Sigmoid colon (tissue), 7 donors: Measurements from ENCODE around the gene PSME1. TPM values are rescaled to one million over a fixed set of nuclear protein-coding genes. Genes with fewer than 3 reads are reported as not detected.

Source experiments
- DNase-seq: peaks from one replicate; pipeline ENCODE4 v3.0.0-alpha.2; 2019
- H3K27ac ChIP-seq, 4 donors: fragments of 200-600 bp; sonication (generic); one replicate each; pipeline ENCODE4 v1.5.1; 2016 to 2019; ENCODE audit warnings: mild to moderate bottlenecking in 1 of 4
- H3K27me3 ChIP-seq, 3 donors: fragments of 200-600 bp; sonication (generic); one replicate each; pipeline ENCODE4 v1.5.1; 2019; ENCODE audit warnings: mild to moderate bottlenecking in 1 of 3
- H3K36me3 ChIP-seq, 4 donors: fragments of 200-600 bp; sonication (generic); one replicate each; pipeline ENCODE4 v1.5.1; 2016 to 2019
- H3K4me1 ChIP-seq, 4 donors: fragments of 200-600 bp; sonication (generic); one replicate each; pipeline ENCODE4 v1.5.1; 2017 to 2019
- H3K4me3 ChIP-seq, 4 donors: fragments of 200-600 bp; sonication (generic); one replicate each; pipeline ENCODE4 v1.5.1; 2017 to 2019; ENCODE audit warnings: mild to moderate bottlenecking in 2 of 4, moderate library complexity in 1 of 4
- H3K9me3 ChIP-seq, 4 donors: fragments of 200-600 bp in 3 of 4; sonication (generic) in 3 of 4; one replicate each; pipeline versions ENCODE4 v1.5.1 to v1.6.1; 2013 to 2019
- EP300 ChIP-seq, 4 donors: sonication (generic); formaldehyde crosslinking; IDR thresholded peaks; one replicate each; pipeline ENCODE4 v1.6.1; 2017; ENCODE audit warnings: antibody characterized with exemption in 4 of 4
- POLR2A ChIP-seq, 2 donors: fragments of 450-650 bp; IDR thresholded peaks; one replicate each; pipeline ENCODE4 v1.6.1; 2016; ENCODE audit warnings: antibody characterized with exemption in 2 of 2, mild to moderate bottlenecking in 2 of 2, moderate library complexity in 2 of 2
- POLR2AphosphoS5 ChIP-seq, 4 donors: sonication (generic); formaldehyde crosslinking; IDR thresholded peaks; one replicate each; pipeline ENCODE4 v1.6.1; 2017; ENCODE audit warnings: antibody characterized with exemption in 4 of 4
- WGBS, 2 donors: extraction: QIAGEN DNeasy Blood & Tissue Kit; methylation state at CpG; one replicate each; pipeline ENCODE4 v1.1.7; 2013; 5-methylcytosine and 5-hydroxymethylcytosine counted together
- intact Hi-C: fragments of 100-400 bp; cut with DNase I; formaldehyde crosslinking; loops from one replicate; pipeline ENCODE4 v1.15.1; 2023
- polyA plus RNA-seq, 3 donors: library from polyadenylated mRNA; stranded (reverse); fragments of 200-250 nt; gene quantifications; one replicate each; pipeline ENCODE4 v1.2.3, GENCODE V29; 2013
- total RNA-seq, 4 donors: library from RNA; depleted of rRNA; stranded (reverse); fragments of >200 nt; gene quantifications; one replicate each; pipeline ENCODE4 v1.1.0, GENCODE V29; 2016
- TF ChIP-seq, protein P1 (sequence below), 4 experiments: fragments of 450-650 bp in 3 of 4; fragments of 200-600 bp in 1 of 4; IDR thresholded peaks; one replicate each; pipeline ENCODE4 v1.5.1; 2016 to 2019; ENCODE audit warnings: antibody characterized with exemption in 4 of 4, mild to moderate bottlenecking in 3 of 4, moderate library complexity in 2 of 4
- donor health status: healthy with polysubstance abuse.
- donor health status: Bipolar disorder and iron deficiency.
- donor health status: healthy.

Gene PSME1
- total and polyA plus RNA-seq, 7 donors = 129 to 438 (median 186) TPM

- Histone ChIP-seq H3K36me3 (peaks cover 14 to 24% (median 17%) of the 10 kb centered on the region in 4 donors), H3K4me3 (peak overlapping the region; percentile 85 to 99 (median 96)), H3K9me3 (no peaks in the 10 kb centered on the region), H3K27ac (peak overlapping the region; percentile 93 to 95 (median 94)), H3K4me1 (peaks cover 0 to 45% (median 37%) of the 10 kb centered on the region in 4 donors), H3K27me3 (no peaks in the 10 kb centered on the region)
- TF ChIP-seq POLR2A (IDR thresholded peaks at IDR 0.05) = no peak
- TF ChIP-seq, protein P1, sequence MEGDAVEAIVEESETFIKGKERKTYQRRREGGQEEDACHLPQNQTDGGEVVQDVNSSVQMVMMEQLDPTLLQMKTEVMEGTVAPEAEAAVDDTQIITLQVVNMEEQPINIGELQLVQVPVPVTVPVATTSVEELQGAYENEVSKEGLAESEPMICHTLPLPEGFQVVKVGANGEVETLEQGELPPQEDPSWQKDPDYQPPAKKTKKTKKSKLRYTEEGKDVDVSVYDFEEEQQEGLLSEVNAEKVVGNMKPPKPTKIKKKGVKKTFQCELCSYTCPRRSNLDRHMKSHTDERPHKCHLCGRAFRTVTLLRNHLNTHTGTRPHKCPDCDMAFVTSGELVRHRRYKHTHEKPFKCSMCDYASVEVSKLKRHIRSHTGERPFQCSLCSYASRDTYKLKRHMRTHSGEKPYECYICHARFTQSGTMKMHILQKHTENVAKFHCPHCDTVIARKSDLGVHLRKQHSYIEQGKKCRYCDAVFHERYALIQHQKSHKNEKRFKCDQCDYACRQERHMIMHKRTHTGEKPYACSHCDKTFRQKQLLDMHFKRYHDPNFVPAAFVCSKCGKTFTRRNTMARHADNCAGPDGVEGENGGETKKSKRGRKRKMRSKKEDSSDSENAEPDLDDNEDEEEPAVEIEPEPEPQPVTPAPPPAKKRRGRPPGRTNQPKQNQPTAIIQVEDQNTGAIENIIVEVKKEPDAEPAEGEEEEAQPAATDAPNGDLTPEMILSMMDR (IDR thresholded peaks at IDR 0.05) = no peak
- no peak for TF ChIP-seq POLR2AphosphoS5 (IDR thresholded peaks at IDR 0.05)
- intact Hi-C loops = loop anchor here (2.0 to 5.0 kb wide), 2 partner anchors 22 to 580 kb away; partner anchors contain the start of genes DCAF11, NRL and THTPA
- 19 to 35% methylated on average over 13 of the region's 13 CpGs for WGBS, 2 donors
- DNase-seq = no peak
These were observed 912 bp downstream of the PSME1 start for GRCh38 chr14:24136684-24137528.

DNA sequence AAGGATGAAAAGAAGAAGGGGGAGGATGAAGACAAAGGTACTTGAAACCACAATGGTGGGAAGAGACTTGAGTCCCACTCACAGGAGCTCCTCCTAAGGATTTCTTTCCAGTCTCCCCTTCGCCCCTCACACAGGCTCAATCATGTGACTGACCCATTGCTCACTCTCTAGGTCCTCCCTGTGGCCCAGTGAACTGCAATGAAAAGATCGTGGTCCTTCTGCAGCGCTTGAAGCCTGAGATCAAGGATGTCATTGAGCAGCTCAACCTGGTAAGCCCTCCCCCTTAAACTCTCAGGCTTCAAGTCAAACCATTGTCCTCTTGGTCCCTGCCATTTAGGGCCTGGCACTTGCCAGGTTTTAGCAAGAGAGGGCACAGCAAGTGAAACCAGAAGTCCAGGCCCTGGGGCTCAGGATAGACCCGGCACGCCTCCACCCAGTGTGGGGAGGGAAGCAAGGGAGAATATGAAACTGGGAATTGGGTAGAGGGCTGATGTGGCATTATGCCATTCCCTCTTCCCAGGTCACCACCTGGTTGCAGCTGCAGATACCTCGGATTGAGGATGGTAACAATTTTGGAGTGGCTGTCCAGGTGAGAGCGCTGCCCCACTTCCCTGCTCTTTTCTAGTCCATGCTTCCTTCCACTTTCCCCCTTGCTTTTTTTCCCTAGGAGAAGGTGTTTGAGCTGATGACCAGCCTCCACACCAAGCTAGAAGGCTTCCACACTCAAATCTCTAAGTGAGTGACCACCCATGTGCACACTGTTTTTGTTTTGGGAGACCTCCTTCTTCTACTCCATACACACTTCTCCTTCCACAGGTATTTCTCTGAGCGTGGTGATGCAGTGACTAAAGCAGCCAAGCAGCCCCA, 1.8 kb downstream of the PSME1 start:
- Histone ChIP-seq H3K27me3 (no peaks in the 10 kb centered on the region), H3K4me3 (no peak overlapping the region), H3K9me3 (no peaks in the 10 kb centered on the region), H3K36me3 (peaks cover 14 to 24% (median 17%) of the 10 kb centered on the region in 4 donors), H3K4me1 (peaks cover 0 to 50% (median 41%) of the 10 kb centered on the region in 4 donors), H3K27ac (peak overlapping the region; percentile 93 to 95 (median 94))
- DNase-seq = no peak
- TF ChIP-seq POLR2A (IDR thresholded peaks at IDR 0.05) (no peak), POLR2AphosphoS5 (IDR thresholded peaks at IDR 0.05) (no peak), EP300 (IDR thresholded peaks at IDR 0.05) (no peak)
- TF ChIP-seq, protein P1 (IDR thresholded peaks at IDR 0.05) = no peak
- WGBS, 2 donors = 85 to 91% methylated on average over 8 of the region's 8 CpGs
- intact Hi-C loops = loop anchor here (2.0 to 5.0 kb wide), 2 partner anchors 23 to 580 kb away; partner anchors contain the start of genes DCAF11, NRL and THTPA

DNA sequence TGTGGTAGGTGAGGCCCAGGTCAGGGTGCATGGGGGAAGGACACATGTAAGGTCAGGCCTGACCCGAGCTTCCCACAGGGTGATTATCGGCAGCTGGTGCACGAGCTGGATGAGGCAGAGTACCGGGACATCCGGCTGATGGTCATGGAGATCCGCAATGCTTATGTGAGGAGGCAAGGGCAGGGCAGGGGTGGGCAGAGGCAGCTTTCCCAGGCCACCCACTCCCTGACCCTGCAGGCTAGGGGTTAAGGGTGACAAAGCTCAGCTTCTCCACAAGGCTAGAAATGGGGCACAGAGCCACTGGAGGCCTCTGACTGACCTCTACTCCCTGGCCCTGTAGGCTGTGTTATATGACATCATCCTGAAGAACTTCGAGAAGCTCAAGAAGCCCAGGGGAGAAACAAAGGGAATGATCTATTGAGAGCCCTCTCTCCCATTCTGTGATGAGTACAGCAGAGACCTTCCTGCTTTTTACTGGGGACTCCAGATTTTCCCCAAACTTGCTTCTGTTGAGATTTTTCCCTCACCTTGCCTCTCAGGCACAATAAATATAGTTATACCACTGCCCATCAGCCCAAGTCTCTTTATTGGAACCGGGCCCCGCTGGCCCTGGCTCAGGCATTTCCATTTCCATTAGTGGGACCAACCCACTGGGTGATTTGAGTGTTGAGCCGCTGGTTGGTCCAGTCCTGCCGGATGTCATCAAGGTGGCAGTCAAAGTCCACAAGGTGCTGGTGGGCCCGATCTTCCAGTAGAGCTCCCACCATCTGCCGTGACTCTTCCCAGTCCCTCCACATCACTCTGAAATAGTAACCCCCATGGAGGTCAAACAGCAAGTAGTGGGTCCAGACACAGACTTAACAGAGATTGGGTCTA, 2.6 kb downstream of the PSME1 start:
- H3K9me3 ChIP-seq = no peaks in the 10 kb centered on the region
- H3K27me3 ChIP-seq = no peaks in the 10 kb centered on the region
- intact Hi-C loops = loop anchor here (5.0 kb wide), 1 partner anchor 581 kb away; the partner anchor contains the start of gene THTPA
- peak overlapping the region in 2 of 4 donors; percentile 4 to 10 for H3K27ac ChIP-seq
- TF ChIP-seq, protein P1 (IDR thresholded peaks at IDR 0.05) = no peak
- no peak for TF ChIP-seq EP300 (IDR thresholded peaks at IDR 0.05)
- TF ChIP-seq POLR2AphosphoS5 (IDR thresholded peaks at IDR 0.05) = no peak
- 79 to 86% methylated on average over 13 of the region's 13 CpGs for WGBS, 2 donors
- peaks cover 14 to 27% (median 17%) of the 10 kb centered on the region in 4 donors for H3K36me3 ChIP-seq
- DNase-seq = no peak
- H3K4me1 ChIP-seq = peaks cover 0 to 50% (median 41%) of the 10 kb centered on the region in 4 donors
- no peak overlapping the region for H3K4me3 ChIP-seq
